GM18507 (cell line): ENCODE measurements around the gene LTBP2.

Source experiments
- DNase-seq: peaks from one replicate; pipeline ENCODE4 v3.0.0; 2011; ENCODE audit warnings: low read depth; ENCODE audit not compliant: insufficient read length; ENCODE audit errors: extremely low spot score
- FAIRE-seq: peaks from 2 replicates; lab custom pipeline; 2011; peaks lifted over from hg19 to GRCh38; lab: Jason Lieb, UNC

LTBP2 gene

GRCh38 chr14:74577948-74578275 is 34.1 kb downstream of the LTBP2 start:
- no peak for FAIRE-seq
- no peak for DNase-seq

- no peak for FAIRE-seq
- no peak for DNase-seq
Observed at GRCh38 chr14:74577247-74577947, 34.6 kb downstream of the LTBP2 start.

GRCh38 chr14:74575936-74576335 is 36.1 kb downstream of the LTBP2 start:
- DNase-seq = no peak
- no peak for FAIRE-seq

GRCh38 chr14:74575507-74575906 is 36.5 kb downstream of the LTBP2 start:
- no peak for DNase-seq

GRCh38 chr14:74574706-74575105 is 37.3 kb downstream of the LTBP2 start:
- DNase-seq (no peak), FAIRE-seq (no peak)

More at GRCh38 chr14:74575507-74575906, 36.5 kb downstream of the LTBP2 start:
- no peak for FAIRE-seq

- FAIRE-seq (no peak), DNase-seq (no peak)
Observed at GRCh38 chr14:74574090-74574433, 38.0 kb downstream of the LTBP2 start.

- FAIRE-seq (no peak), DNase-seq (no peak)
Observed at GRCh38 chr14:74573421-74574089, 38.5 kb downstream of the LTBP2 start.

- DNase-seq (no peak), FAIRE-seq (no peak)
Observed at GRCh38 chr14:74572726-74573301, 39.2 kb downstream of the LTBP2 start.

- DNase-seq = no peak
- no peak for FAIRE-seq
Observed at GRCh38 chr14:74571901-74572725, 39.9 kb downstream of the LTBP2 start.

GRCh38 chr14:74571441-74571841 is 40.6 kb downstream of the LTBP2 start:
- FAIRE-seq = no peak
- DNase-seq = no peak

- FAIRE-seq (no peak), DNase-seq (no peak)
Observed at GRCh38 chr14:74570696-74571095, 41.3 kb downstream of the LTBP2 start.

- no peak for FAIRE-seq
- no peak for DNase-seq
Observed at GRCh38 chr14:74569806-74570591, 42.0 kb downstream of the LTBP2 start.

- FAIRE-seq (no peak), DNase-seq (no peak)
Observed at GRCh38 chr14:74569387-74569786, 42.6 kb downstream of the LTBP2 start.

GRCh38 chr14:74568911-74569310 is 43.1 kb downstream of the LTBP2 start:
- no peak for FAIRE-seq

GRCh38 chr14:74568380-74568649 is 43.7 kb downstream of the LTBP2 start:
- no peak for DNase-seq
- FAIRE-seq = no peak

More at GRCh38 chr14:74568911-74569310, 43.1 kb downstream of the LTBP2 start:
- DNase-seq = no peak

GRCh38 chr14:74567646-74568379 is 44.2 kb downstream of the LTBP2 start:
- DNase-seq (no peak), FAIRE-seq (no peak)

- DNase-seq (no peak), FAIRE-seq (no peak)
Observed at GRCh38 chr14:74567219-74567618, 44.8 kb downstream of the LTBP2 start.

- FAIRE-seq (no peak), DNase-seq (no peak)
Observed at GRCh38 chr14:74566174-74567141, 45.6 kb downstream of the LTBP2 start.
